GM21515 (cell line): ENCODE results near the gene UCN3.
"Not testable (repeated sequence)": the region's sequence is repeated elsewhere in the genome, so short reads cannot be mapped to it uniquely, and the experiment has no call there.

Experiments used
- ATAC-seq: cut with Tn5 transposase; IDR thresholded peaks from one replicate; pipeline ENCODE4 v1.9.1; 2021; ENCODE audit not compliant: unreplicated experiment

UCN3 gene

DNA sequence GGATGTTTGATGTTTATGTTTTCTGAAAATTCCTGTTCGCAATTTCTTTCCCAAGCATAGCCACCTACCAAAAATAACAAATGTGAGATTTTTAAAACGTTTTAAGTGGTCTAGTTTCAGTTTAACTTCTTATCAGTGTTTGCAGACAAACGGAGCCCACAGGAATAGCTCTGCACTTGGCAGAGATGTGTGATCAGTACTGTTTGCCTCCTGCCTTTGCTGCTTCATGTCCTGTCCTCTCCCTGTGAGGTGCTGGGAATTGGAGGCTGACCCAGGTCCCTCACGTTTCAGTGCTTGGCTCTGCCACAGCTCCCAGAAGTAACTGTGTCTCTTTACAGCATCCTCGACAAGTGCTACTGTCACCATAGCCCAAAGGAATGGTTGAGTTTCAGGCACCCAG, 1.2 kb downstream of the UCN3 start:
- ATAC-seq, result no peak

DNA sequence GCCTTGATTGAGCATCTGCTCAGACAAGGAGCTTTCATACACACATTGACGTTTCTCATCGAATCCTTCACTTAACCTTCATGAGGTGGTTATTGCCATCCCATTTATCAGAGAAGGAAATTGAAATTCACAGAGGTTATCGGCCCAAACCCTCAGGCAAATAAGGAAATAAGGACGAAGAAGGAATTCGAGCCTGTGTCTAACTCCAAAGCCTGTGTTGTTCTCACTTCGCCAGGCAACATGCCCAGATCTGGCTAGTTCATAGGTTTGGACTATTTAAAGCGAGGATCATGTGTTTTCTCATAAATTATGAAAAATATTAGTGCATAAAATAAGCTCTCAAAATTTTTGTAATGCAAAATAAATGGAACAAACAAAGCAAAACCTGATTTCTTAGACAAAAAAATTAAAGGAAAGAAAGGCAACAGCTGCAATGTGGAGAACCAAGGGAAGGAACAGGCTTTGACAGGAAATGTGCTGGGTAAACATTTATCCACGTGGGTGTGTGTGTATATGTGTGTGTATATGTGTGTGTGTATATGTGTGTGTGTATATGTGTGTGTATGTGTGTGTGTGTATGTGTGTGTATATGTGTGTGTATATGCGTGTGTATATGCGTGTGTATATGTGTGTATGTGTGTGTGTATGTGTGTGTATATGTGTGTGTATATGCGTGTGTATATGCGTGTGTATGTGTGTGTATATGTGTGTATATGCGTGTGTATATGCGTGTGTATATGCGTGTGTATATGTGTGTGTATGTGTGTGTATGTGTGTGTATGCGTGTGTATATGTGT, 4.8 kb downstream of the UCN3 start:
- ATAC-seq, result no peak

GRCh38 chr10:5370493-5371352, 6.0 kb downstream of the UCN3 start:
- ATAC-seq, result no peak

DNA sequence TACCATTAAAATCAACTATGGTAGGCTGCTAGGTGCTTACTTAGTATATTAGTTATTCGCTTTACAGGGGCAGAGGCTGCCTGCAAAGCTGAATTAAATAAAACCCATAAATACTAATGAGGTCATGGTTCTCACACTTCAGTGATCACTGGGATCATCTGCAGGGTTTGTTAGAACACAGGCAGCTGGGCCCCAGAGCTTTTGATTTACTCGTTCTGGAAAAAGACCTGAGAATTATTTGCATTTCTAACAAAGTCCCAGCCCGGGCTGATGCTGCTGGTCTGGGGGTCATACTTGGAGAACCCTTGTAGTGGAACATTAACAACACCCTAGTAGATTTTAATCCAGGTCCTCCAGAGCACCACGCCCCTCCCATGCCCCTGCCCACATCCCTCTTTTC, 8.5 kb downstream of the UCN3 start:
- no peak for ATAC-seq

- ATAC-seq, result no peak
These were observed 9.3 kb downstream of the UCN3 start for GRCh38 chr10:5373891-5374611.

DNA sequence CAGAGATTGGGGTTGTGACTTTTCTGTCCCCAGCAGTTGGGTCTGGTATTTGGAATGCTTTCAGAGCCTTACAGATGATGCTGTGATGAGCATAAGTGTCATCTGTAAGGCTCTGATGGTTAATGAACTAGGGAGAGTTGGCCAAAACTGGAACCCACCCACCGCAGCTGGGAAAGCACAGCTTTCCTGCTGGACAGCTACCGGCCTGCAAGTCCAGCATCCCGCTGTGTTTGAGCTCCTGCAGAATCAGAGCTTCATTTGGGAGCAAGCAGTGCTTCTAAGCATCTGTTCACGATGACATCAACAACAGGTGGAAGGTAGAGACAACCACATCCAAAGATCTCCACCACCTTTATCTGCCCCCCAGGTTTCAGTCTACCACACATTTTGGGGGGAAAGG, 11.7 kb downstream of the UCN3 start:
- no peak for ATAC-seq

DNA sequence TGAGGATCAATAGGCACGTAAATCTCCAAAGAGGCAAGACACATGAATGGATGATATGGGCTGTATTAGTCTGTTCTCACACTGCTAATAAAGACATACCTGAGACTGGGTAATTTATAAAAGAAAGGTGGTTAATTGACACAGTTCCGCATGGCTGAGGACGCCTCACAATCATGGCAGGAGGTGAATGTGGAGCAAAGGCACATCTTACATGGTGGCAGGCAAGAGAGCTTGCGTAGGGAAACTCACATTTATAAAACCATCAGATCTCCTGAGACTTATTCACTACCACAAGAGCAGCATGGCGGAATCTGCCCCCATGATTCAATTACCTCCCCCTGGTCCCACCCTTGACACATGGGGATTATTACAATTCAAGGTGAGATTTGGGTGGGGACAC, 14.4 kb downstream of the UCN3 start:
- not testable (repeated sequence) for ATAC-seq

- not testable (repeated sequence) for ATAC-seq
These were observed 15.6 kb downstream of the UCN3 start for GRCh38 chr10:5380395-5380794.

- no peak for ATAC-seq
These were observed 16.4 kb downstream of the UCN3 start for GRCh38 chr10:5381187-5381586.

DNA sequence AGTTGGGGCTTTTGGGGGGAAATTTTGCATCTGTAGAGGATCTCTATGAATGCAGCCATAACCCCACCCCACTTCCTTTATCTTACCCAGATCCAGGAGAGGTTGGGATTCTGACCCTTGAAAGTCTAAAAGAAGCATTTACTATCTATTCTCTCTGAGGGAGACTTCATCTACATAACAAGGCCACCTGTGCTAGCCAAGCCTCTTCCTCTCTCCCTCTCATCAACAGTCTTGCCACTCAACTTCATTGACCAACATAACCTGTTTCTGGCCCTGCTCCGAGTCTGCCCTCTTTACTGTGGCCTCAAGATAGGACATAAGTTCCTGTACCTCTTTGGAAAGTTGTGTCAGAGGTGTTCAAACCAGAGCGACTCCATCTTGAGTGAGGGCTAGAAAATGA, 20.5 kb downstream of the UCN3 start:
- ATAC-seq, result no peak

- no peak for ATAC-seq
These were observed 22.4 kb downstream of the UCN3 start for GRCh38 chr10:5387169-5387568.

- no peak for ATAC-seq
These were observed 25.9 kb downstream of the UCN3 start for GRCh38 chr10:5390607-5391205.

DNA sequence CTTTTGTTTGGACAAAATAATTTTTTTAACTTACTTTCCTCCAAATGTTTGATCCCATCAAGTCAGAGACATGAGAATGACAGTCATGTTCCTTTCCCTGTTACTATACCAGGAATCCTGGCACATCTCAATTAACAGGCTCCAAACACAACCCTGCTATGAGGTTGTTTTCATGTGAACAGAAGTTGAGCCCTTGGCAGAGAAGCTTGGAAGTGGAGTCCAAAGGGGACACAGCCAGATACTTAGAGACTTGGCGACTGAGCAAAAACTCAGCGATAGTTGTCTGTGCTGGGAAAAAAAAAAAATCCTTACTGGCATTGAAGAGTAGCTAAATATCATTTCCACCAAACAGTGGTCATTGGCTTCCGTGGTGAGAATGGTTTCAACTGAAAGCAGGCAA, 27.0 kb downstream of the UCN3 start:
- ATAC-seq, result no peak

GRCh38 chr10:5393529-5393928, 28.8 kb downstream of the UCN3 start:
- no peak for ATAC-seq

DNA sequence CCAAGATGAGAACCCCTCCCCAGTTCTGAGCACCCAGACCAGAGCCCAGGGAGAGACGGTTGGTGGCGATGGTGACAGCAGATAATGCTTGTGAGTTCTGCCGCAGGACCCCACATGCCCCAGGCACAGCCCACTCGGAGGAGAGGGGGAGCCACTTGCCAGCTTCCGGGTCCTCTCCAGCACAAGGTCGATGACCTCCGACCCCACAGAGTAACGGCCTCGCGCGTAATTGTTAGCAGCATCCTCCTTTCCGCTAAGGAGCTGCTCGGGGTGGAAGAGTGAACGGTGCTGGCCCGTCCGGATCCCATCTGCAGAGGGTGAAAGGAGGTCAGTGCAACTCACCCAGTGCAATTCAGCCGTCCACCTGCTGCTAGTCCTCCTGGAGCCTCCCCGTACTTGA, 30.4 kb downstream of the UCN3 start:
- ATAC-seq, result no peak

DNA sequence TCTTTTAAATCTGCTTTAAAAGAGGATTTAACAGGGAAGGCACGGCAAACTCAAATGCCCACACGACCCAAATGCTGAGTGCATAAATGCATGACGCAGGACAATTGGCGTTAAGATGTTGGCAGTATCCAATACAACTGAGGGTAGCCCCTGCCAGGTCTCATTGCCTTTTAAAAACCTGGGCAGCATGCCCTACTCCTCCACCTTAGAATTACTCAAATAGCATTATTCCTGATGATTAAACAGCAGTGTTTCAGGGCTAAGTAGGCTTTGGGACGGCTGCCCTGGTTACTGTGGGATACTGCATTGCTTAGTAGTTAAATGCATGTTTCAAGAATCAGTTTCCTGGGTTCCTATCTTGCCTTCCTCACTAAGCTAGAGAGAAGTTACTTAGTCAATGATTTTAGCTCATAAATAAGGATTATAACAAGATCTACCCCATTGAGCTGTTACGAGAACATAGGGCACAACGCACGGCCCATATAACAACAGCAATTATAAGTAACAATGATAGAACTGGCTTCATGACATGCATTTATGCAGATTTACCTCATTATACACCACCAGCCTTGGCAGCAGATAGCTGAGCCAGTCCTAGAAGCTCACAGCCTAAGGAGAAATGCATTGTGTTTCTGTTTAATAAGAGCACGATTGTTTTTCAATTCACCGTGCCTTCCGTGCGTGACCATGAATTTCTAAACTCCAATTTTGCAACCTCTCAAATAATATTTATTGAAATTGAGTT, 32.0 kb downstream of the UCN3 start:
- no peak for ATAC-seq

DNA sequence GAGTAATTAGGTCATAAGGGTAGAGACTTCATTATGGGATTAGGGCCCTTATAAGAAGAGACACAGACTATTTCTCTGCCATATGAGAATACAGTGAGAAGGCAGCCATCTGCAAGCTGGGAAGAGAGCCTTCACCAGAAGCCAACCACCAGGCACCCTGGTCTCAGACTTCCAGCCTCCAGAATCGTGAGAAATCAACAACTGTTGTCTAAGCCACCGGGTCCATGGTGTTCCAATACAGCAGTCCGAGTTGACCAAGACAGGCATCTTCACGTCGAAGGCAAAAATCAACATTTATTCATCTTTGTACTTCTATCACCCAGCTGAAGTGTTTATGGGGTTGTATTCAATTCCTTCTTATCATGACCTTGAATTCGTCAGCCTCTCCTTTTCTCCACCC, 34.6 kb downstream of the UCN3 start:
- no peak for ATAC-seq

GRCh38 chr10:5400468-5401240, 35.9 kb downstream of the UCN3 start:
- no peak for ATAC-seq

- ATAC-seq, result no peak
These were observed 38.0 kb downstream of the UCN3 start for GRCh38 chr10:5402798-5403197.
